HFF-Myc (cell line): ENCODE results near the gene DCAF6.

Experiments
- DNase-seq: peaks from one replicate; pipeline ENCODE4 v3.0.0-alpha.2; 2011; ENCODE audit warnings: low read depth; ENCODE audit errors: extremely low read depth
- H3K4me3 ChIP-seq: replicated peaks from 2 replicates; pipeline ENCODE4 v1.5.1; 2011; ENCODE audit warnings: low read depth, mild to moderate bottlenecking, control low read depth, low read length
- TF ChIP-seq, protein P1 (sequence below): IDR thresholded peaks from 2 replicates; pipeline ENCODE4 v1.5.1; 2012; ENCODE audit warnings: mild to moderate bottlenecking, low read depth, low read length, control low read depth; ENCODE audit errors: missing control alignments

Gene DCAF6

DNA sequence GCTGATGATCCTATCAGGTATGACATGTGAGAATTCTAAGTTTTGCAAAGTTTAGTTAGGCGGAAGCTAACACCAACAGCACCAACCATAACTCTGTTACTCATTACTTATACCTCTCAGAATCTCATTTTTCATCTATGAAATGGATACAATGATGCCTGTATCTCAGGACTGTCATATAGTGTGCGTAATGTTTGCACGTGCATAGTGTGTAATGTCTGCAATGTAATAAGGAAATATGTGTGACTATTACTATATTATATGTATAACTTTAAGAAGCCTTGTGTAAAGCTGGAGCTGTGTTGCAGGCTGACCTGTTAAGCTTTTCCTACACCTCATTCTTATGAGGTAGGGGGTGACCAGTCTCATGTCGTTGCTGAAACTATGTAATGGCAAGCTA lies 35.6 kb upstream of the DCAF6 start:
- no peak for DNase-seq
- H3K4me3 ChIP-seq = no peak overlapping the region
- TF ChIP-seq, protein P1, sequence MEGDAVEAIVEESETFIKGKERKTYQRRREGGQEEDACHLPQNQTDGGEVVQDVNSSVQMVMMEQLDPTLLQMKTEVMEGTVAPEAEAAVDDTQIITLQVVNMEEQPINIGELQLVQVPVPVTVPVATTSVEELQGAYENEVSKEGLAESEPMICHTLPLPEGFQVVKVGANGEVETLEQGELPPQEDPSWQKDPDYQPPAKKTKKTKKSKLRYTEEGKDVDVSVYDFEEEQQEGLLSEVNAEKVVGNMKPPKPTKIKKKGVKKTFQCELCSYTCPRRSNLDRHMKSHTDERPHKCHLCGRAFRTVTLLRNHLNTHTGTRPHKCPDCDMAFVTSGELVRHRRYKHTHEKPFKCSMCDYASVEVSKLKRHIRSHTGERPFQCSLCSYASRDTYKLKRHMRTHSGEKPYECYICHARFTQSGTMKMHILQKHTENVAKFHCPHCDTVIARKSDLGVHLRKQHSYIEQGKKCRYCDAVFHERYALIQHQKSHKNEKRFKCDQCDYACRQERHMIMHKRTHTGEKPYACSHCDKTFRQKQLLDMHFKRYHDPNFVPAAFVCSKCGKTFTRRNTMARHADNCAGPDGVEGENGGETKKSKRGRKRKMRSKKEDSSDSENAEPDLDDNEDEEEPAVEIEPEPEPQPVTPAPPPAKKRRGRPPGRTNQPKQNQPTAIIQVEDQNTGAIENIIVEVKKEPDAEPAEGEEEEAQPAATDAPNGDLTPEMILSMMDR = no peak

GRCh38 chr1:167904652-167905130 lies 31.8 kb upstream of the DCAF6 start:
- TF ChIP-seq, protein P1 = peak; percentile 4
- DNase-seq = peak; percentile 46
- H3K4me3 ChIP-seq = no peak overlapping the region

GRCh38 chr1:167905182-167905581 lies 31.3 kb upstream of the DCAF6 start:
- TF ChIP-seq, protein P1 = no peak
- no peak overlapping the region for H3K4me3 ChIP-seq
- no peak for DNase-seq

DNA sequence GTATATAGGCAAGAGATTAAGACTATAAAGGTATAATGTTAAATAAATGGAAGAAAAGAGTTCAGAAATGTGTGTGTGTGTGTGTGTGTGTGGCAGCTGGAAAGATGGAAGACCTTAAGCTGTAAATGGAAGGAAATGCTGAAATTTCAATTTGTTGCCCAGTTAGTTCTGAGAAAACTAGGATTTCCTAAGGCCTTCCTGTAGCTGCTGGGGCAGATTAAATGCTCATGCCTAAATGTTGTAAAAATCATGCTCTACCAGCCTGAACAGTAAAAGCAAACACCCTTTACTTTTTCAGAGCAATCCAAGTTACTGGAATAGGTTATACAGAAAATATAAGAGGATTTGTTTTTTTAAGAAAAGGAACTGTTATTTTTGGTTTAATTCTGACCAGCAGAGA lies 30.8 kb upstream of the DCAF6 start:
- TF ChIP-seq, protein P1 = no peak
- no peak for DNase-seq
- no peak overlapping the region for H3K4me3 ChIP-seq

DNA sequence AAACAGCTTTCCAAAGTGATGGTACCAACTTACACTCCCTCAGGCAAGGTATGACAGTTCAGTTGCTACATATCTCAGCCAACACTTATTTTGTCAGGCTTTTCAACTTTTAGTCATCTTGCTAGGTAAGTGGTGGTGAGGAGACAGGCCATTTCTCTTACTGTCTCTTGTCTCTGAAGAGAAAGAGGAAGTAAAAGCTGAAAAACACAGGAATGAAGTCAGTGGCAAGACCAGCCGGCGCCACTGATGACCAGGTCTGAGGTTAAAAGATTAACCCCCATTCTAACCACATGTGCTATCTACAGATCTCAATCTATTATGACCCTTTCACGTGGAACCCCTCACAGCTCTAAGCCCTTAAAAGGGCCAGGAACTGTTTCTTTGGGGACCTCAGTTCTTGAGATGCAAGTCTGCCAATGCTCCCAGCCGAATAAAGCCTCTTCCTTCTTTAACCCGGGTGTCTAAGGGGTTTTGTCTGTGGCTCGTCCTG lies 26.7 kb upstream of the DCAF6 start:
- TF ChIP-seq, protein P1 = no peak
- DNase-seq = no peak
- no peak overlapping the region for H3K4me3 ChIP-seq

GRCh38 chr1:167910530-167910929 lies 26.0 kb upstream of the DCAF6 start:
- DNase-seq = no peak
- no peak overlapping the region for H3K4me3 ChIP-seq
- TF ChIP-seq, protein P1 = no peak

DNA sequence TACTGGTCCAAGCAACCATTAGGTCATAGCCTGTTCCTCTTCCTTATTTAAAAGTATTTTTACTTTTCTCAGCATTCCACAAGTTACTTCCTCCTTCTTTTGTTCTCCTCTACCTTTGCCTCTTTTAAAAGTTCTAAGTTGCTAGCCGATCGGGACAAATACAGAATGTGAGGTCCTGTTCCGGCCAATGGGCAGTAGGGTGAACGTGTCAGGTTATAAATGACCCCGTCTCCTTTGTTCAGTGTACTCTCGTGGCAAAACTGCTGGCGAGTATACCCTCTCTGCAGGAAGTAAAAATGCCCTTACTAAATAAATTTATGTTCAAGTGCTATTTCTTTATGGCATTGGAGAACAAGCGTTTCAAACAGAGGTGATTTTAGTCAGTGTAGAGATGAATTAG lies 25.1 kb upstream of the DCAF6 start:
- no peak overlapping the region for H3K4me3 ChIP-seq
- TF ChIP-seq, protein P1 = no peak
- no peak for DNase-seq
